GM23338 (cell line): ENCODE results near the gene TDRD7.

Source experiments
- EZH2phosphoT487 ChIP-seq: fragments of 200-600 bp; sonication (generic); IDR thresholded peaks from one replicate; pipeline ENCODE4 v1.8.1; 2018; ENCODE audit warnings: antibody characterized with exemption; ENCODE audit not compliant: unreplicated experiment
- TF ChIP-seq, protein P1 (sequence below), 2 experiments: fragments of 200-600 bp in 1 of 2; sonication (generic) in 1 of 2; conservative IDR thresholded peaks; 2 replicates each; pipeline versions ENCODE4 v1.5.1 to v1.6.1; 2016 to 2017; ENCODE audit warnings: antibody characterized with exemption in 2 of 2, low read depth in 2 of 2, mild to moderate bottlenecking in 2 of 2, moderate library complexity in 1 of 2
- TF ChIP-seq, protein P2 (sequence below): IDR thresholded peaks from one replicate; pipeline ENCODE4 v1.6.1; 2018; ENCODE audit warnings: antibody characterized with exemption; ENCODE audit not compliant: unreplicated experiment
- TF ChIP-seq, protein P3 (sequence below): IDR thresholded peaks from 2 replicates; pipeline ENCODE4 v1.6.1; 2016; ENCODE audit warnings: antibody characterized with exemption

DNA sequence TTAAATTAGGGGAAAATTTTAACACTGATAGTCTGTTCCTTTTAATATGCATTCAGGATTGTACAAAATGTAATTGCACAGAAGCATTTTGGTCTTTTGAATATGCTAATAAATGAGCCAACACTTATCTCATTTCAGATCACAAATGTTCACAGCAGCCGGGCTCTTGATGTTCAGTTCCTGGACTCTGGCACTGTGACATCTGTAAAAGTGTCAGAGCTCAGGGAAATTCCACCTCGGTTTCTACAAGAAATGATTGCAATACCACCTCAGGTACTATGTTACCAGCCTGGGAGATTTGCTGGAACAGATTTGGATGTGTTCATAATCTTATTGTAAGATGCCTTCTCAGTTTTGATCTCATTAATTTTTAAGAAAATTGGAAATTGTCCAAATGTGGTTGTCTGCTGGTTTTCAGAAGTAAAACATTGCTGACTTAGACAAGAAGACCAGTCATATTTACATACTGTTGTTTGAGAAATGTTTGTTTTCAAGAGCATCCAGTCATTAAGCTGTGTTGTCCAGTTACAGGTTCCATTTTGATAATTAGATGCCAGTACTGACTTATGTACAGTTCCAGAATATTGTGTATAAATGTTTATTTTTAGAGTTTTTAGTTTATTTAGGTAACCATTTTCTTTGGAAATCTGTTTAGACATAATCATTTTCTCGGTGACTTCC lies 66.5 kb downstream of the TDRD7 start:
- TF ChIP-seq, protein P1, sequence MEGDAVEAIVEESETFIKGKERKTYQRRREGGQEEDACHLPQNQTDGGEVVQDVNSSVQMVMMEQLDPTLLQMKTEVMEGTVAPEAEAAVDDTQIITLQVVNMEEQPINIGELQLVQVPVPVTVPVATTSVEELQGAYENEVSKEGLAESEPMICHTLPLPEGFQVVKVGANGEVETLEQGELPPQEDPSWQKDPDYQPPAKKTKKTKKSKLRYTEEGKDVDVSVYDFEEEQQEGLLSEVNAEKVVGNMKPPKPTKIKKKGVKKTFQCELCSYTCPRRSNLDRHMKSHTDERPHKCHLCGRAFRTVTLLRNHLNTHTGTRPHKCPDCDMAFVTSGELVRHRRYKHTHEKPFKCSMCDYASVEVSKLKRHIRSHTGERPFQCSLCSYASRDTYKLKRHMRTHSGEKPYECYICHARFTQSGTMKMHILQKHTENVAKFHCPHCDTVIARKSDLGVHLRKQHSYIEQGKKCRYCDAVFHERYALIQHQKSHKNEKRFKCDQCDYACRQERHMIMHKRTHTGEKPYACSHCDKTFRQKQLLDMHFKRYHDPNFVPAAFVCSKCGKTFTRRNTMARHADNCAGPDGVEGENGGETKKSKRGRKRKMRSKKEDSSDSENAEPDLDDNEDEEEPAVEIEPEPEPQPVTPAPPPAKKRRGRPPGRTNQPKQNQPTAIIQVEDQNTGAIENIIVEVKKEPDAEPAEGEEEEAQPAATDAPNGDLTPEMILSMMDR (conservative IDR thresholded peaks at IDR 0.05; ENCODE audit: low read depth in 2 of 2), result no peak
- TF ChIP-seq, protein P2, sequence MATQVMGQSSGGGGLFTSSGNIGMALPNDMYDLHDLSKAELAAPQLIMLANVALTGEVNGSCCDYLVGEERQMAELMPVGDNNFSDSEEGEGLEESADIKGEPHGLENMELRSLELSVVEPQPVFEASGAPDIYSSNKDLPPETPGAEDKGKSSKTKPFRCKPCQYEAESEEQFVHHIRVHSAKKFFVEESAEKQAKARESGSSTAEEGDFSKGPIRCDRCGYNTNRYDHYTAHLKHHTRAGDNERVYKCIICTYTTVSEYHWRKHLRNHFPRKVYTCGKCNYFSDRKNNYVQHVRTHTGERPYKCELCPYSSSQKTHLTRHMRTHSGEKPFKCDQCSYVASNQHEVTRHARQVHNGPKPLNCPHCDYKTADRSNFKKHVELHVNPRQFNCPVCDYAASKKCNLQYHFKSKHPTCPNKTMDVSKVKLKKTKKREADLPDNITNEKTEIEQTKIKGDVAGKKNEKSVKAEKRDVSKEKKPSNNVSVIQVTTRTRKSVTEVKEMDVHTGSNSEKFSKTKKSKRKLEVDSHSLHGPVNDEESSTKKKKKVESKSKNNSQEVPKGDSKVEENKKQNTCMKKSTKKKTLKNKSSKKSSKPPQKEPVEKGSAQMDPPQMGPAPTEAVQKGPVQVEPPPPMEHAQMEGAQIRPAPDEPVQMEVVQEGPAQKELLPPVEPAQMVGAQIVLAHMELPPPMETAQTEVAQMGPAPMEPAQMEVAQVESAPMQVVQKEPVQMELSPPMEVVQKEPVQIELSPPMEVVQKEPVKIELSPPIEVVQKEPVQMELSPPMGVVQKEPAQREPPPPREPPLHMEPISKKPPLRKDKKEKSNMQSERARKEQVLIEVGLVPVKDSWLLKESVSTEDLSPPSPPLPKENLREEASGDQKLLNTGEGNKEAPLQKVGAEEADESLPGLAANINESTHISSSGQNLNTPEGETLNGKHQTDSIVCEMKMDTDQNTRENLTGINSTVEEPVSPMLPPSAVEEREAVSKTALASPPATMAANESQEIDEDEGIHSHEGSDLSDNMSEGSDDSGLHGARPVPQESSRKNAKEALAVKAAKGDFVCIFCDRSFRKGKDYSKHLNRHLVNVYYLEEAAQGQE, result no peak
- no peak for TF ChIP-seq EZH2phosphoT487
- TF ChIP-seq, protein P3, sequence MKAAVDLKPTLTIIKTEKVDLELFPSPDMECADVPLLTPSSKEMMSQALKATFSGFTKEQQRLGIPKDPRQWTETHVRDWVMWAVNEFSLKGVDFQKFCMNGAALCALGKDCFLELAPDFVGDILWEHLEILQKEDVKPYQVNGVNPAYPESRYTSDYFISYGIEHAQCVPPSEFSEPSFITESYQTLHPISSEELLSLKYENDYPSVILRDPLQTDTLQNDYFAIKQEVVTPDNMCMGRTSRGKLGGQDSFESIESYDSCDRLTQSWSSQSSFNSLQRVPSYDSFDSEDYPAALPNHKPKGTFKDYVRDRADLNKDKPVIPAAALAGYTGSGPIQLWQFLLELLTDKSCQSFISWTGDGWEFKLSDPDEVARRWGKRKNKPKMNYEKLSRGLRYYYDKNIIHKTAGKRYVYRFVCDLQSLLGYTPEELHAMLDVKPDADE, result no peak
